T1000 (cell line): Measurements from ENCODE around the gene USP36.

Experiments used
- DNase-seq: peaks from one replicate; lab custom pipeline; 2025; ENCODE audit warnings: mixed read lengths; lab: John Stamatoyannopoulos, UW

Gene USP36

GRCh38 chr17:78812855-78813254 is 27.8 kb downstream of the USP36 start:
- no peak for DNase-seq

- no peak for DNase-seq
Observed at GRCh38 chr17:78808163-78808562, 32.5 kb downstream of the USP36 start.

GRCh38 chr17:78806451-78806850 is 34.2 kb downstream of the USP36 start:
- no peak for DNase-seq

DNA sequence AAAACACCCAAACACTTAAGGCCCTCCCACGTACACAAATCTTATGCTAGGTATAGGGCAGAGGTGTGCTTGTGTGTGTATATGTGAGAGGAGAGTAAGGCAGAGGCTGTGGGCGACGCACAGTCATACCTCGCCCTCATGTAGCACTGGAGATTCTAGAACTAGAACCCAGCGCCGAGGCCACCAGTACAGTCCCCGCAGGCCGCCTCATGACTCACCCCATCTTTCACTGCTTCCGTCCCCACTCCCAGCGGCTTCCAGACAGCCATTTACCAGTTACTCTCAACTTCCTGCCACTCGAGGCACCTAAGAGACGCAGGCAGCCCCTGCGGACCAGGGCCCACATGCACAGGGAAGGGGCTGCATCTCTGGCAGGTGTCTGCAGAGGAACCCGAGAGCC is 35.3 kb downstream of the USP36 start:
- DNase-seq = no peak

GRCh38 chr17:78804777-78805176 is 35.8 kb downstream of the USP36 start:
- DNase-seq = no peak

DNA sequence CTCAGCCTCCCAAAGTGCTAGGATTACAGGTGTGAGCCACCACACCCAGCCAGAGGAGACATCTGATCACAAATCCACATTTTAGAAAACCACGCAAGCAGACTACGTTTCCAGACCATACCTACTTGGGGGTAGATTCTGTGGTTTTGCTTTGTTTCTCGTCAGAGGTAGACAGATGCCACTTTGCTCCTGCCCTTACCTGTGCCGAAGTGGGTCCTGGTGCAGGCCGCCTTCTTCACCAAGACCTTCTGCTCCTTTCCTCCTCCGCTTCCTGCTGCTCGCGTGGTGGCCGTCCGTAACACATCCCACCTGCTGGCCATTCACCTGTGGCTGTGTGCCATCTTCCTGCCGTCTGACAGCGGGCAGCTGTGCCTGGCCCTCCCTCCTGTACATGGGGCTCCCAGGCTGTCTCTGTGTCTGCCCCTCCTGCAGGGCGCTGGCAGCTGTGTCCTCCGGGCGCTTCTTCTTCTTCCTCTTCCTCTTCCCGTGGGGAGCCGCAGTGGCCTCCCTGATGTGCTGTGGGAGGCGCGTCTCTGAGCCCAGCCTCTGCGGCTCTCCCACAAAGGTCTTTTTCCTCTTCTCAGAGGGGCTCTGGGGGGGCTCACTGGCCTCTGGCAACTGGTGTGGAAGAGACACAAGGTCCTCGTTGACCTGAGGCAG is 37.3 kb downstream of the USP36 start:
- no peak for DNase-seq

- DNase-seq = no peak
Observed at GRCh38 chr17:78802459-78802858, 38.2 kb downstream of the USP36 start.

GRCh38 chr17:78802008-78802407 is 38.6 kb downstream of the USP36 start:
- DNase-seq = no peak

DNA sequence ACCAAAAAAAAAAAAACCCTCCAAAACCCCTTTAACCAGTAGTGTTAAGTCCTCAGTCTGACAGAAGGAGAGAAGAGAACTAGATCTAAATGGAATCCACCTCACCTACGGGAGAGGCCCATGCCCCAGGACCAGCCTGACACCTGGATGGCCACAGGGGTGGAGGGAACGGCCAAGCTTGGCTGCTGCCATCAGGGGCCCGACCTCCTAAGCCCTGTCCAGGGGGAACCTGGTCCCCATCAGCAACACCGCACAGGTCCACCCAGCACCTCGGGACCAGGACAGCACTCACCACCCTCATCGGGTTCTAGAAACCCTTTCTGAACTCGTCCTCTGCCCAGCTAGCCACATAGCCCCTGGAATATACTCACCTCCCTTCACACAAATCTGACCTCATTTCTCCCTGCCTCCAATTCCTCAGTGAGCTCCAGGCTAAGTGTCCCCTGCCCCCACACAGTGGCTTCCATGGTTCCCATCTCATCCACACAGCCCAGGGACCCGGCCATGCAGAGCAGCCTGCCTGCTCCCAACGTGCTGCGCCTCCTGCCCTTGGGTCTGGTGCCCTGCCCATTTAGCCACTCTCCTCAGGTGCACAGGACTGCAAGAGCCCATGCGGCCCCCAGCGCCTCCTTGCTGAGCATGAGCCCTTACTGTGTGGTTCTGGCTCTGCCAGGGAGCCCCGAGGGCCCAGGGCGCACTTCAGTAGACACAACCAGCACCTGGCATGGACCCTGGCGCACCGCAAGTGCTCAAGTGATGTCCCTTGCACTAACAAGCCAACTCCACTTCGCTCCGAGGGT is 40.3 kb downstream of the USP36 start:
- DNase-seq = no peak

- no peak for DNase-seq
Observed at GRCh38 chr17:78798695-78799559, 41.7 kb downstream of the USP36 start.

DNA sequence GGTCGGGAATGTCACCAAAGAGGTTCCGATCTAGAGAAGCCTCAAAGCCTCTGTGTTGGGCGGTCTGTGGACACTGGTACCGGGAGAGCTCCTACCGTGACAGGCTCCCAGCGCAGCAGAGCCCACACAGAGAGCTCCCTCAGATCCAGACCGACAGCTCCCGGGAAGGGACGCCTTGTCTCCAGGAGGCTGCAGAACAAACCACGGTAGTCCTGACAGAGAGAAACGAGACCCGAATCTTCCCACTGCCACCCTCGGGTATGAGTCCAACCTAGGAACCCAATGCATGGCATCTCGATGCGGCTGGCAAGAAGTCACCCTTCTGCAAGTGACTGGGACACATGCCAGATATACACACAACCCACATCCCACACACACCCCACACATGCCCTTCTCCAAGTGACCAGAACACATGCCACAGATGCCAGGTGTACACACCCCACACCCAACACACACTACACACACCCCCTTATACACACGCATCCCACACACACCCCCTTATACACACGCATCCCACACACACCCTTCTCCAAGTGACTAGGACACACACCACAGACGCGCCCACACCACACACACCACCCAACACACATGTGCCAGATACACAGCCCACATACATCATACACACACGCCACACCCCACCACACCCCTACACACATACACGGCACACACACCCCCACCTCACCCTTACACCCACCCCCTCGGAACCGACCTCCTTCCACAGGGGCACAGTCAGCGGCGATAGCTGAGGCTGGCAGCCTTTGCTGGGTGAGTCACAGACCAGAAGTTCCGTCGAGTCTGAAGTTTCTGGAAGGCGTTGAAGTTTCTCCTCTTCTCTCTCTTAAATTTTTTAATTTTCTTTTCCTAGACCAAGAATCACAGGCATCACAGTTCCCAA is 42.7 kb downstream of the USP36 start:
- DNase-seq = no peak

GRCh38 chr17:78797213-78797612 is 43.4 kb downstream of the USP36 start:
- DNase-seq = no peak

GRCh38 chr17:78796517-78796900 is 44.1 kb downstream of the USP36 start:
- no peak for DNase-seq

GRCh38 chr17:78795861-78796516 is 44.6 kb downstream of the USP36 start:
- DNase-seq = no peak

DNA sequence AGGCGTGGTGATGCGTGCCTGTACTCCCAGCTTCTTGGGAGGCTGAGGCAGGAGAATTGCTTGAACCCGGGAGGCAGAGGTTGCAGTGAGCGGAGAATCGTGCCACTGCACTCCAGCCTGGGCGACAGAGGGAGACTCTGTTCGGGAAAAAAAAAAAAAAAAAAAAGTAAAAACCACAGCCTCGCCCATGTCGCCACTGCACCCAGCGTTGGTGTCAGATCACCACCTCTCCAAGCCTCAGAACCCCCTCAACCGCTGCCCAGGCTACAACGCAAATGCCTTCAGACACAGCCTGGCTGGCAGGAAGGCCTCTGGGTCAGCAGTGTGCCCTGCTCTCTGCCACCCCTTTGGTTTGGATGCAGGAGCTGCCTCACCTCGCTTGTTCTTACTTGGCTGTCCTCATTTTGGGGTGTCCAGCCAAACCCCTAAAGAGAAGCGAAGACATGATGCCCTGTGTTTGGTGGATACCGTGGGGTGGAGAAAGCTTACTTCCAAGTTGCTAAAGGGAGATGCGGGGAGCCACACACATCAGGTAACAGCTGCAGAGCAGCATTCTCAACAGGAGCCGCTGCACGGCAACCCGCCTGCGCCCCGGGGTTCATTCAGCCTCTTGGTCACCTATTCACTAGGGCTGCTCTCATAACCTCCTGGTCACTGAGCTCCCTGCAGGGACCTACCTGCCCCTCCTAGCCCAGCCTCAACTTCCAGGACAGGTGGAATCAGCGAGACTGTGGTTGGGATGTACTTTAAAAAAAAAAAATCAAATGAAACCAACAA is 45.6 kb downstream of the USP36 start:
- DNase-seq = no peak

GRCh38 chr17:78794399-78794798 is 46.2 kb downstream of the USP36 start:
- DNase-seq = no peak

- DNase-seq = no peak
Observed at GRCh38 chr17:78793968-78794367, 46.6 kb downstream of the USP36 start.

GRCh38 chr17:78793415-78793814 is 47.2 kb downstream of the USP36 start:
- no peak for DNase-seq

- DNase-seq = no peak
Observed at GRCh38 chr17:78791840-78792709, 48.5 kb downstream of the USP36 start.
